Measurements from ENCODE around the gene ARHGAP42.
A peak's percentile ranks its signal among the peaks of the same experiment; 100 is the strongest.

Gene ARHGAP42

GRCh38 chr11:100869328-100869727 is 182.2 kb downstream of the ARHGAP42 start:
- POLR2A ChIA-PET = no interaction called here
- CTCF ChIA-PET = interaction anchor here (1.7 kb wide), 1 partner anchor 18 kb away, joined by 5 read pairs; no protein-coding TSS in a partner anchor
- DNase-seq (ENCODE audit: extremely low spot score) = no peak
- TF ChIP-seq CTCF (IDR thresholded peaks at IDR 0.05; ENCODE audit: control extremely low read depth, extremely low read depth, low read depth, missing control alignments) = no peak

GRCh38 chr11:100870138-100870537 is 183.1 kb downstream of the ARHGAP42 start:
- no peak for DNase-seq (ENCODE audit: extremely low spot score)
- POLR2A ChIA-PET = no interaction called here
- TF ChIP-seq CTCF (IDR thresholded peaks at IDR 0.05; ENCODE audit: control extremely low read depth, extremely low read depth, low read depth, missing control alignments) = no peak
- CTCF ChIA-PET = interaction anchor here (0.9 to 1.7 kb wide), 2 partner anchors 15 to 19 kb away, joined by 3 to 5 read pairs; no protein-coding TSS in a partner anchor

DNA sequence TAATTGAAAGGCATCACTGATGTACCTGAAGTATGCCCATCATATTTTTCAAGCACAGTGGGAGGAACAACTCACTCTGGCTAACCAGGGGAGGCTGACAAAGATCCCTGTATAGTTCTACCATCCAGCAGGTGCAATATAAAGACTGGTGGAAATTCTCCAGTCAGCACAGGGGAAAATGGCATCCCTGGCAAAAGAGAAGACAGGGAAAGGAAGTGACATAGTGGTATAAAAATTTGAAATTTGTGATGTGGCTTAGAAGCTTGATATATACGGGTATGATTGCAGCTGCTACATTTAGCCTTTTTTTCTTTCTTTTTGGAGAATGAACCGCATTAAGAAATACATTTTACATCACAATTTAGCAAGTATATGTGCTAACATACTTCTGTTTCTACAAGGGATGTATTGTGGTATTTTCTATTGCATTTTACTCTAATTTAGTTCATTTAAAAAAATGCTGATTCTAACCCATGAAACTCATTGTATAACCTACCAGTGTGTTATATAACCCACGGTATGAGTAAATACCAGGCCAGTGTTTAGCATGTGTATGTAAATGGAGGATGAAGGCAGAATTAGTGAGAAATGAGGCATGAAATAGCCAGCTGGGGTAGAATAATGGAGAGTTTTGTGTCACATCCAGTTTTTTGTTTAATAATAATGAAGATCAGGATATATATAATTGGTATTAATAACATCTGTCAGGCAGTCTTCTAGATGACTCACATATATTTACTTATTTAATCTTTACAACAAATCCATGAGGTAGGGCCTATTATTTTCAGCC is 186.1 kb downstream of the ARHGAP42 start:
- TF ChIP-seq CTCF (IDR thresholded peaks at IDR 0.05; ENCODE audit: control extremely low read depth, extremely low read depth, low read depth, missing control alignments) = no peak
- CTCF ChIA-PET = no interaction called here
- POLR2A ChIA-PET = no interaction called here
- no peak for DNase-seq (ENCODE audit: extremely low spot score)

- no peak for DNase-seq (ENCODE audit: extremely low spot score)
- ChIA-PET POLR2A (no interaction called here), CTCF (no interaction called here)
- no peak for TF ChIP-seq CTCF (IDR thresholded peaks at IDR 0.05; ENCODE audit: control extremely low read depth, extremely low read depth, low read depth, missing control alignments)
Observed at GRCh38 chr11:100874203-100874602, 187.1 kb downstream of the ARHGAP42 start.

- no peak for TF ChIP-seq CTCF (IDR thresholded peaks at IDR 0.05; ENCODE audit: control extremely low read depth, extremely low read depth, low read depth, missing control alignments)
- CTCF ChIA-PET = no interaction called here
Observed at GRCh38 chr11:100875521-100875869, 188.4 kb downstream of the ARHGAP42 start.

GRCh38 chr11:100876815-100877520 is 189.9 kb downstream of the ARHGAP42 start:
- TF ChIP-seq CTCF (IDR thresholded peaks at IDR 0.05; ENCODE audit: control extremely low read depth, extremely low read depth, low read depth, missing control alignments) = no peak
- ChIA-PET CTCF (interaction anchor here (0.9 kb wide), 1 partner anchor 22 kb away, joined by 4 read pairs; no protein-coding TSS in a partner anchor), POLR2A (no interaction called here)
- DNase-seq (ENCODE audit: extremely low spot score) = peak; percentile 22

More at GRCh38 chr11:100875521-100875869, 188.4 kb downstream of the ARHGAP42 start:
- no peak for DNase-seq (ENCODE audit: extremely low spot score)
- POLR2A ChIA-PET = no interaction called here
